ENCODE data around the gene COL5A2. TPM values are rescaled to one million over a fixed set of nuclear protein-coding genes. Genes with fewer than 3 reads are reported as not detected.

COL5A2 gene
- total and polyA plus RNA-seq, 10 of the 15 experiments (the other 5 are each of a cell fraction or from before 2014, with no cell fraction given), result 0.04 to 0.85 (median 0.39) TPM

DNA sequence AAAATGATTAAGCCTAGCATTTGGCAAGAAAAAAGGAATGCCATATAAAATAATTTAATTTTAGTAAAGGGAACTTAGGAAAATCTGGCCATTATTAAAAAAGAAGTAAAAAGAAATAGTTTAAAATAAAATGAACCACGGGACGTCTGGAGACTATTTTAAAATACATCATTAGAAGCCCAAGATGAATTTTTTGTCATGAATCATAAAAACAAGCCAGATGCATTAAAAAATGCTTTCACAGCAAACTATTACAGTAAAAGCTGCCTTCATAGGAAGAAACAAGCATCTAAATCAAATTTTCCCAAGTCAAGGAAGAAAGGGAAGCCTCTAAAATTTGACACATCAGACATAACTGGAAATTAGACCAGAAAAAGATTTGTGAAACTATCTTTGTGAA is 33.0 kb downstream of the COL5A2 start (continued):
- TF ChIP-seq, protein P1, sequence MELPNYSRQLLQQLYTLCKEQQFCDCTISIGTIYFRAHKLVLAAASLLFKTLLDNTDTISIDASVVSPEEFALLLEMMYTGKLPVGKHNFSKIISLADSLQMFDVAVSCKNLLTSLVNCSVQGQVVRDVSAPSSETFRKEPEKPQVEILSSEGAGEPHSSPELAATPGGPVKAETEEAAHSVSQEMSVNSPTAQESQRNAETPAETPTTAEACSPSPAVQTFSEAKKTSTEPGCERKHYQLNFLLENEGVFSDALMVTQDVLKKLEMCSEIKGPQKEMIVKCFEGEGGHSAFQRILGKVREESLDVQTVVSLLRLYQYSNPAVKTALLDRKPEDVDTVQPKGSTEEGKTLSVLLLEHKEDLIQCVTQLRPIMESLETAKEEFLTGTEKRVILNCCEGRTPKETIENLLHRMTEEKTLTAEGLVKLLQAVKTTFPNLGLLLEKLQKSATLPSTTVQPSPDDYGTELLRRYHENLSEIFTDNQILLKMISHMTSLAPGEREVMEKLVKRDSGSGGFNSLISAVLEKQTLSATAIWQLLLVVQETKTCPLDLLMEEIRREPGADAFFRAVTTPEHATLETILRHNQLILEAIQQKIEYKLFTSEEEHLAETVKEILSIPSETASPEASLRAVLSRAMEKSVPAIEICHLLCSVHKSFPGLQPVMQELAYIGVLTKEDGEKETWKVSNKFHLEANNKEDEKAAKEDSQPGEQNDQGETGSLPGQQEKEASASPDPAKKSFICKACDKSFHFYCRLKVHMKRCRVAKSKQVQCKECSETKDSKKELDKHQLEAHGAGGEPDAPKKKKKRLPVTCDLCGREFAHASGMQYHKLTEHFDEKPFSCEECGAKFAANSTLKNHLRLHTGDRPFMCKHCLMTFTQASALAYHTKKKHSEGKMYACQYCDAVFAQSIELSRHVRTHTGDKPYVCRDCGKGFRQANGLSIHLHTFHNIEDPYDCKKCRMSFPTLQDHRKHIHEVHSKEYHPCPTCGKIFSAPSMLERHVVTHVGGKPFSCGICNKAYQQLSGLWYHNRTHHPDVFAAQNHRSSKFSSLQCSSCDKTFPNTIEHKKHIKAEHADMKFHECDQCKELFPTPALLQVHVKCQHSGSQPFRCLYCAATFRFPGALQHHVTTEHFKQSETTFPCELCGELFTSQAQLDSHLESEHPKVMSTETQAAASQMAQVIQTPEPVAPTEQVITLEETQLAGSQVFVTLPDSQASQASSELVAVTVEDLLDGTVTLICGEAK (IDR thresholded peaks at IDR 0.05; ENCODE audit: borderline replicate concordance), result no peak
- TF ChIP-seq SUPT20H (IDR thresholded peaks at IDR 0.05; ENCODE audit: borderline replicate concordance, control insufficient read depth, low read depth, low read length) (no peak), RAD51 (IDR thresholded peaks at IDR 0.05) (no peak), PAX8 (IDR thresholded peaks at IDR 0.05) (no peak)
- TF ChIP-seq, protein P2, sequence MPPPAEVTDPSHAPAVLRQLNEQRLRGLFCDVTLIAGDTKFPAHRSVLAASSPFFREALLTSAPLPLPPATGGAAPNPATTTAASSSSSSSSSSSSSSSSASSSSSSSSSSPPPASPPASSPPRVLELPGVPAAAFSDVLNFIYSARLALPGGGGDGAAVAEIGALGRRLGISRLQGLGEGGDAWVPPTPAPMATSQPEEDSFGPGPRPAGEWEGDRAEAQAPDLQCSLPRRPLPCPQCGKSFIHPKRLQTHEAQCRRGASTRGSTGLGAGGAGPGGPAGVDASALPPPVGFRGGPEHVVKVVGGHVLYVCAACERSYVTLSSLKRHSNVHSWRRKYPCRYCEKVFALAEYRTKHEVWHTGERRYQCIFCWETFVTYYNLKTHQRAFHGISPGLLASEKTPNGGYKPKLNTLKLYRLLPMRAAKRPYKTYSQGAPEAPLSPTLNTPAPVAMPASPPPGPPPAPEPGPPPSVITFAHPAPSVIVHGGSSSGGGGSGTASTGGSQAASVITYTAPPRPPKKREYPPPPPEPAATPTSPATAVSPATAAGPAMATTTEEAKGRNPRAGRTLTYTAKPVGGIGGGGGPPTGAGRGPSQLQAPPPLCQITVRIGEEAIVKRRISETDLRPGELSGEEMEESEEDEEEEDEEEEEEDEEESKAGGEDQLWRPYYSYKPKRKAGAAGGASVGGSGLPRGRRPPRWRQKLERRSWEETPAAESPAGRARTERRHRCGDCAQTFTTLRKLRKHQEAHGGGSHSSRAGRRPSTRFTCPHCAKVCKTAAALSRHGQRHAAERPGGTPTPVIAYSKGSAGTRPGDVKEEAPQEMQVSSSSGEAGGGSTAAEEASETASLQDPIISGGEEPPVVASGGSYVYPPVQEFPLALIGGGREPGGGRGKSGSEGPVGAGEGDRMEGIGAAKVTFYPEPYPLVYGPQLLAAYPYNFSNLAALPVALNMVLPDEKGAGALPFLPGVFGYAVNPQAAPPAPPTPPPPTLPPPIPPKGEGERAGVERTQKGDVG (CRISPR knock-in tag; IDR thresholded peaks at IDR 0.05), result no peak

Data from GM12878 (cell line).